Glomerular visceral epithelial cell (primary cell): ENCODE measurements around the gene FAM149A.

ENCODE experiments used
- DNase-seq: peaks from one replicate; pipeline ENCODE4 v3.0.0-alpha.2; 2016; ENCODE audit errors: extremely low spot score

The FAM149A gene

GRCh38 chr4:186104114-186104889 is at the start of gene FAM149A:
Gene FAM149A (plus strand): TSS chr4:186104704.
- DNase-seq = peak; percentile 63

DNA sequence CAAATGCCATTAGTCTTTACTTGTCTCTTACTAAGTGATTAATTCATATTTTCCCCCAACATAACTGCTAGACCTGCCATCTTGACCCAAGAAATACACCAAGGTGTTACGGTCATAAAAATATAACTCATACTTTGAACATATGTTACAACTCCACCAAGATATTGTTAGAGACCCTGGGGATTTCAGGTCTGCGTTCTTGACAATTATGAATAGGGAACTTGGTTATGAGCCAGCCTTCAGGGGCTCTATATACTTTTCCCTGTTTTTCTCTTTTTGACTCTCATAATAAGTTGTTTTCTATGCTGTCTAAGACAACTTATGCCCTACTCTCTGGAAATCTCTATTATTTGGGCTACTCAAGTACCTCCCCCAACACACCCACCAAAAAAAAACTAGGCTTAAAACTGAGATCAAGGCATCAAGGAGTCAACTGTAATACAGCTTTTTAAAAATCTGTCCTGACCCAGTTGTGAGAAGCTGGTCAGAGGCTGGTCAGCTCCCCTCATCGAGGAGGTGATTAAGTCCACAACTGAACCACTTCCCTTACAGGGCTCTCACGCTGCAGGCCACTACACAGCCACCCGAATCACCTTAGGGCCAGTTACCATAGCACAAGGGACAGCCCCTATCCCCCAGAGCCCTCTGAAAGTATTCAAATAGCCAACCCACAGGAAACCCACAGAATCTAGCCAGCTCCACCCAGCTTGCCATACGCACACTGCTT is 46.1 kb upstream of the FAM149A start:
- DNase-seq = no peak

GRCh38 chr4:186058980-186059316 is 45.6 kb upstream of the FAM149A start:
- DNase-seq = no peak

GRCh38 chr4:186061921-186062320 is 42.6 kb upstream of the FAM149A start:
- DNase-seq = no peak

- DNase-seq = peak; percentile 60
Observed at GRCh38 chr4:186067757-186068385, 36.6 kb upstream of the FAM149A start.

- peak; percentile 41 for DNase-seq
Observed at GRCh38 chr4:186068581-186069348, 35.7 kb upstream of the FAM149A start, which contains the start of gene TLR3. Gene TLR3 (plus strand): TSS chr4:186069156. CDS start chr4:186076620, 7,464 bp downstream.

DNA sequence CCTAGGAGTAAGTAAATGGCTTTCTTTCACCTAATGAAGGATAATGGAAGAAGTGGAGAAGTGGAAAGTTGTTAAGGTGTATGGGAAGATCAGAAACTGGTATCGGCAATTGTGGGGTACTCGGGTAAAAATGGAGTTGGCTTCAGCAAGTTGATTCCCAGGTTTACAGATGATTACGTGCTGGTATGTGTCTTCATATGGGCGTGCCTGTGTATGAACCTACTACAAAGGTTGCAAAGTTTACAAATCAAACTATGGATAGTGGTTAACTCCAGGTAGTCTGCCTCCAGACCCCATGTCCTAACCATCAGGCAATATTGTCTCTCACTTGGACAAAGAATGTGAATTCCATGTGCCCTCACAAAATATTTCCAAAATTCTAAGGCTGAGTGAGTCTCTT is 34.8 kb upstream of the FAM149A start:
- DNase-seq = no peak

DNA sequence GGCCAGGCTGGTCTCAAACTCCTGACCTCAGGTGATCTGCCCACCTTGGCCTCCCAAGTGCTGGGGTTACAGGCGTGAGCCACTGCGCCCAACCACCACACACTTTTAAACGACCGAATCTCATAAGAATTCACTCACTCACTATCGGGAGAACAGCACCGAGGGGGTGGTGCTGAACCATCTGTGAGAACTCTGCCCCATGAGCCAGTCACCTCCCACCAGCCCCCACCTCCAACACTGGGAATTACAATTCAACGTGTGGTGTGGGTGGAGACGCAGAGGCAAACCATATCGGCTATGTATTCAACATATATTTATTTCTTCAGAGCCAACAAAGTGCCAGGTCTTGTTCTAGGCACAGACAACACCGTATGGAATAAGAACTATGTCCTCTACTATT is 32.0 kb upstream of the FAM149A start:
- DNase-seq = no peak

GRCh38 chr4:186074189-186074588 is 30.3 kb upstream of the FAM149A start:
- no peak for DNase-seq

DNA sequence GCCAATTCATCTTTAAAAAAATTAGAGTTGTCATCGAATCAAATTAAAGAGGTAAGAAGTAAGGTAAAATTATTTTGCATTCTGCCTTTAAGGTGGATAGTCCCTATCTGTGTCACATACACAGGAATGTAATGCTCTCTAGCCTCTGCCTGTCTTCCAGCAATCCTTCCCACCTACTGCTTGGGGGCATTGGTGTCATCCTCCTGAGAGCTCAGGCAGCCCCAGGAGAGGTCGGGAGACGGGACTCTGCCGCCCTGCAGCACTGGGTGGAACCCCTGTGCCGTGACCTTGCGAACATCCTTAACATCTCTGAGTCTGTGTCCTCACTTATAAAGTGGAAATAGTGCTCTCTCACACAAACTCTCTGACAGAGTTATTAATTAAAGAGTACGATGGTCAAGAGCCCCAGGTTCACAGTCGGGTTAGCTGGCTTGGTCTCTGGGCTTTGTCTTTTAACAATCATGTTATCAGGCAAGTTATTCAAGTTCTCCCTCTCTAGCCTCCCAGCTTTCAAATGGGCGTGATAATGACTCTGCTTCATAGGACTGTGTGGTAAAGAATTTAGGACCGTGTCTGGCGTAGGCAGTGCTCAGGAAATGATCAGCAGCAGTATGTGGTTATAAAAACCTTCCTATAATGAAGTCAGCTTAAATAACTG is 25.4 kb upstream of the FAM149A start:
- DNase-seq = peak; percentile 26

- DNase-seq = no peak
Observed at GRCh38 chr4:186079694-186080093, 24.8 kb upstream of the FAM149A start.

DNA sequence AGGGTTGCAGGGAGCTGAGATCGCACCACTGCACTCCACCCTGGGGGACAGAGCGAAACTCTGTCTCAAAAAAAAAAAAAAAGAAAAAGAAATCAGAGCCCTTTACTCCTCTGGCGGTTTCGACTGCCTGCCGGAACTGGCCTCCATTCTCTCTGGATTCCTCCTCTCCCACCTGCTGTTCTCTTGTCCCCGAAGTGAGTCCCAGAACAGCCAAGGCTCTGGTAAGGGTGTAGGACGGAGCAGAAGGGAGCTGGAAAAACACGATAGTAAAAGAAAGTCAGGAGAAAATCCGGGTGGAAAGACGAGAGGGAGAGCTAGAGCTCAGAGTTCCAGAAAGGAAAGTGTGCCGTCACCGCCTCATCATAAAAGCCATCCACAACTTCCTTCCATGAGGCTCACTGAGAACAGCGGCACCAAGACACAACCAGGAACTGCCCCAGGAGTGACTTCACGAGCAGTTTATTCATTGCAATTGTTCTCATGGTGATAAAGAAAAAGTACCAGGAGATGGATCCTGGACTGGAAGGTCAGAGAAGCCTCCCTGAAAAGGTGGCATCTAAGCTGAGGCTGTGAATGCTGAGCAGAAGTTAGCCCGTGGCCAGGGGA is 23.2 kb upstream of the FAM149A start:
- no peak for DNase-seq

DNA sequence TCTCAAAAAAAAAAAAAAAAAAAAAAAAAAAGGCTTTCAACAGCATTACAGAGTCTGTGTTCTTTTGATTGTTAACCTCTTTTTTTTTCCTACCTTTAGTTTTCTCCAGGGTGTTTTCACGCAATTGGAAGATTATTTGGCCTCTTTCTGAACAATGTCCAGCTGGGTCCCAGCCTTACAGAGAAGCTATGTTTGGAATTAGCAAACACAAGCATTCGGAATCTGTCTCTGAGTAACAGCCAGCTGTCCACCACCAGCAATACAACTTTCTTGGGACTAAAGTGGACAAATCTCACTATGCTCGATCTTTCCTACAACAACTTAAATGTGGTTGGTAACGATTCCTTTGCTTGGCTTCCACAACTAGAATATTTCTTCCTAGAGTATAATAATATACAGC is 22.3 kb upstream of the FAM149A start:
- DNase-seq = no peak

DNA sequence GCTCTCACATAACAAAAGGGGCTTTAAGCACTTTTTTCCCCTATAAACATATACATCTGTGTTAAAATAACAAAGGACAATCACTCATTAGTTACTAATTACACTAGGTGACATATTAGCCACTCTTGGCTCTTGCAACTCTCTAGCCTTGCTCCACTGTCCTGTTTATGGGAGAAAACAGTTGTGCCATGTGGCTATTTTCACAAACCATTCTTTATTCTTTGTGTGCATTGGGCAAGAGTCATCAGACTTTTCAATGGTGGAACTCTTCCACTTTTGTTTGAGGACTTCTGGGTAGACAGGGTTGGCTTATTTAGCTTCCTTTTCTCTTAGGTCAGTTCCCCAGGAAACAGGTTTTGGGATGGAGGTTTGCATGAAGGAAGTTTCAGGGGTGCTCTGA is 16.0 kb upstream of the FAM149A start:
- no peak for DNase-seq

DNA sequence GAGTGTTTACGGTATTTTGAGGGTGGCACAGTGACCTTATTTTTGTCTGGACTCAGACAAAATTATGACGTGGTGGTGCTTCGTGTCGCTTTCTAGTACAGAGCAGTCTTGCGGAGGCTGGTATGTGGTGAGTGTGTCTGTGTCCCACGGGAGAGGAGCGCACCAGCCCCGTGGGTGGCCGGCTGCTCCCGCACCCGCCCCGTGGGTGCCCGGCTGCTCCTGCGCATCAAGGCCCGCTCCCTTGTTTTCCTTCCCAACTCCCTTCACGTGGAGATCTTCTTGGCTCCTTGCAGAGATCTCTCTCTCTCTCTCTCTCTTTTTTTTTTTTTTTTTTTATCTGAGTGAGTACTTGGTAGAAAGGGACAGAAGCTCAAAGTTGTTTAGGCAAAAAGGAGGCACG is 12.2 kb upstream of the FAM149A start:
- DNase-seq = no peak

DNA sequence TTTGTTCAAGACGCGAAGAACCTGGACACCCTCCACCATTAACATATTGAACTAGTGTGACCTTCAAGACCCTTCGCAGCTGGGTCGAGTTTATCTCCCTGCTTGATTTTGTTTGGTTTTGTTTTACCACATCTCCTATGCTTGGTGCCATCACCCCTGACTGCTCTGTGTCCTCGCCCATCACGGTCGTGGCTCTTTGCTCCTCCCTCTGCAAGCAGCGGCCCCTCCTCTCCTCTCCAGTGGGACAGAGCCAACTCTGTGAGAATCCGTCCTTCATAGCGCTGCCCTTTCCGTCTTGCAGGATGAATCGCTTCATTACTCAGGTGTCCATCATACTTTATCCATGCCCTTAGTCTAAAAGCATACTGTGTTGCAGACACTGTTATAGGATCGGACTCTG is 9.1 kb upstream of the FAM149A start:
- no peak for DNase-seq

GRCh38 chr4:186096681-186097165 is 7.8 kb upstream of the FAM149A start:
- no peak for DNase-seq

DNA sequence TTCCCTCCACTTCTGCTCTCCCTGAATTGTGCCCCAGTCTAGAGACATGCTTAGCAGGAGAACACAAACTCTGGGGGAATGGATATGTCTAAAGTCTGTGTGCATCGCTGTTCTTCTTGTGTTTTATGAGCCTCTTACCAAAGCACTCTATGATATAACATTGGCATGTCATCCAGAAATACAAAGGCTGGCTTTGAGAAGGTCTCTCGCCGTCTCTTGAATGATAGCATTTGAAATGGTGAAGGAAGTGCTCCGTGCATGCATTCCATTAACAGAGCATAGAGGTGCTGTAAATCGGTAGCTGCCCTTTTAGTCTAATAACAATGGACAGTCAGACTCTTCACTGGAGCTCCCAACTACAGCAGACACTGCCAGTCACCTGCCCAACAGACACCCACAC is 7.1 kb upstream of the FAM149A start:
- no peak for DNase-seq

DNA sequence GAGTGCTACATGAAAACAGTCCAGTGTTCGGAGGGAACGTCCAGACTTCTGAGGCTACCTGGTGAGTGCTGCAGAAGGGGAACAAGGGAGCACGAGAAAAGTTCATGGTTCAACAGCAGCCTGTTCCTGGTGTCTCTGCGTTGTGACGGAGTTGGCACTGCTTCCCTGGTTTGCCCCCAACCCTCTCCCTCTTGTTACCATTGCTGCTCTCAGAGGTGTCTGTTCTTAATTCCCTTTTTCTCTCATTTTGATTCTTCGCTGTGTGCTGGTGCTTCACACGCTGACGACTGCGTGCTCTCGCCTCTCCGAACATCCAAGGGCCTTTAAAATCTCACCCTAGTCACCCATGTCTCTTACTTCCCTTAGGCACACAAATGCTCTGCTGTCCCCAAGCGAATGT is 1.6 kb upstream of the FAM149A start:
- no peak for DNase-seq

DNA sequence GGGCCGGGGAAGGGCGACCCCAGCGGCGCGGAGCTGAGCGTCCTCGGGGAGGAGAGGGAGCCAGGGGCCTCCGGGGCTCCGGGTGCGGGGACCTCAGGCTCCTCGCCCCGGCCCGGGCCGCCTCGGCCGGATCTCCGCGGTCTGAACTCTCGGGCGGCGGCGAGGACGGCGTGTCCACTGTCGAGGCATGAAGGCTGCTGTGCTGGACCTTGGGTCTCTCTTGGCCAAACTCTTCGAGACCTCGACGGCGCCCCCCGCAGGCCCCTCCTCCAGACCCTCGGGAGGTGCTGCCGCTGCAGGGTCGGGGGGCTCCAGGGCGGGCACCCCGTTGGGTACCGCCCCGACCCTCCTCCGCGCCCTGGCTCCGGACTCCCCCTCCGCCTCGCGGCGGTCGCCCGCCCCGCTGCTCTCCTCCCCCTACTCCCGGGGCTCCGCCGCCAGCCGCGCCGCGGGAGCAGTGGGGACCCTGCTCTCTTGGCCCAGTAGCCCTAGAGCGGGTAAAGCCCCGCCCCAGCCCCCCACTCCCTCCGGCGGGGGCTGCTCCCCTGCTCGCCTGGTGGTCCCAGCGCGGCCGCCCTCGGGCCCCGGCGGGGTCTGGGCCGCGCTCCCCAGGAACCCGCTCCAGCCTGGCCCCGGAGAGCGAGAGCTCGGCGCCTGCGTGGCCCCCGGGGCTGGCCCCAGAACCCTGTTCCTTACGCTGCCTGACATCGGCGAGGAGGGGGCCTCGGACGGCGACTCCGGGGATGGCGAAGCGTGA is 564 bp downstream of the FAM149A start:
- peak; percentile 25 for DNase-seq
